SW 1271 (cell line): ENCODE measurements around the gene CEP131.
A peak's percentile ranks its signal among the peaks of the same experiment; 100 is the strongest.
"Not testable (repeated sequence)": the region's sequence is repeated elsewhere in the genome, so short reads cannot be mapped to it uniquely, and the experiment has no call there.

Experiments used
- DNase-seq, 2 experiments: peaks; one replicate each; lab custom pipeline; 2025; lab: John Stamatoyannopoulos, UW

Gene CEP131

DNA sequence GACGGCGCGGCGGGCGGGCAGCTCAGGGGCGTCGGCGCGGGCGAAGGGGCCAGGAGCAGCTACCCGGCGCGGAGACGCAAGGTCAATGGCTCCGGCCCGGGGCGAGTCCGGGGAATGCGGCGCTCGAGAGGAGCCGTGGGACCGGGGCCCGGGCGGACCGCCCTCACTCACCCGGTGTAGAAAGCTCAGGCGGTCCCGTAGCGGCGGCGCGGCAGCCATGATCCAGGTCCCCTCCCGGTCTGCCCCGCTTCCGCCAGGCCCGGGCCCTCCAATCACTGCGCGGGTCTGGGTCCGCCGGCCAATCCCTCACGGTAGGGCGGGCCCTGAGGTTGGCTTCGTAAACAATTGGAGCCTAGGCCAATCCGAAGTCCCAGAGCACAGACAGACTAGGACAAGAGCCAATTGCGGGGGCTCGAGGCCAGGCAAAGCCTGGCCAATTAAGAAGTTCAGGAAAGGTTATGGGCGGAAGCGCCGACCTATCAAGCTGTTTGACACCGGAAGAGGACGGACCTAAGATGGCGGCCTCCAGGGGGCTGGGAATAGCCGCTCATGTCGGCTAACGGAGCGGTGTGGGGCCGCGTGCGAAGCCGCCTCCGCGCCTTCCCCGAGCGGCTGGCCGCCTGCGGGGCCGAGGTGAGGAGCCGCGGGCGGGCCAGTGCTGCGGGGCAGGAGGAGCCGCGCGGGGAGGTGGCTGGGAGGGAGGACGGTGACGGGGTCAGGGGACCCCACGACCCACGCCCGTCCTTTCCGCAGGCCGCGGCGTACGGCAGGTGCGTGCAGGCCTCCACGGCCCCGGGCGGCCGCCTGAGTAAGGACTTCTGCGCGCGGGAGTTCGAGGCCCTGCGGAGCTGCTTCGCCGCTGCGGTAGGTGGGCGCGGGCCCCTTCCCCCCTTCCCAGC is 16.3 kb upstream of the CEP131 start, which contains the start of the genes NDUFAF8 and TEPSIN:
TSS of gene NDUFAF8 (plus strand) at position 504 of the 899 bp plus-strand sequence. CDS start at position 550, 46 bp downstream.
TSS of gene TEPSIN (minus strand) at position 241 of the 899 bp plus-strand sequence. CDS start at position 219, 22 bp downstream.
- DNase-seq, result peak; percentile 99

DNA sequence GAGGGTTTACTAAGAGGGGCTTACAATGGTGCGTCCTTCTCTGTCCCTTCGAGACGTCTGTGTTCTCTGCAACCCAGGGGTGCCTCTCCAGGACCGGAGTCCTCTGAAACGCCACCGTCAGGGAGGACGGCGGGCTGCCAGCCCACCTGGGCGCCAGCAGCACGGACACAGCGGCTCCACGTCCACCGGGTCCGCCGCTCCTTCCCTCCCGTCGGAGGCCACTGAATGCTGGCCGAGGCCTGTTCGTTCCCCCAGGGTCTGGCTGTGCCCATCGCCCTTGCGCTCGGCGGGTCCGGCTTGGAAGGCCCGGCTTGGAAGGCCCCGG is 15.7 kb upstream of the CEP131 start:
- no peak for DNase-seq

GRCh38 chr17:81237591-81238489 is 15.1 kb upstream of the CEP131 start:
- DNase-seq, result no peak

DNA sequence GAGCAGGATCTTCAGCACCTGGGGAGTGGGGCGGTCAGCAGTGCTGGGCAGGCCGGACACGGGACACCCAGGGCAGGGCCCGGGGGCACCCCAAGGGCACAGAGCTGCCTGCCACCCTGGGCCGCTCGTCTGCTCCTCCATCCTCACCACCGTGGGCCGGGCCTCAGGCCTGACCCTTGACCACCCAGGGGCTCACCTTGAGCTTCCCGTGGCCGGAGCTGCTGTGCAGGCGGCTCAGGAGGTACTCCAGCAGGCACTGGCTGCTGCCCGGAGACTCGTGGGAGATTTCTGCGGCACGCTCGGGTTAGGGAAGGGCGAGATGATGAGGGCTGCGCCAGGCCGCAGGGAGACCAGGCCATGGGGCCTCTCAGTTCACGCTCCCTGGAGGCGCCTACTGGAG is 14.0 kb upstream of the CEP131 start:
- no peak for DNase-seq

- DNase-seq, result no peak
Observed at GRCh38 chr17:81235822-81236740, 13.3 kb upstream of the CEP131 start.

DNA sequence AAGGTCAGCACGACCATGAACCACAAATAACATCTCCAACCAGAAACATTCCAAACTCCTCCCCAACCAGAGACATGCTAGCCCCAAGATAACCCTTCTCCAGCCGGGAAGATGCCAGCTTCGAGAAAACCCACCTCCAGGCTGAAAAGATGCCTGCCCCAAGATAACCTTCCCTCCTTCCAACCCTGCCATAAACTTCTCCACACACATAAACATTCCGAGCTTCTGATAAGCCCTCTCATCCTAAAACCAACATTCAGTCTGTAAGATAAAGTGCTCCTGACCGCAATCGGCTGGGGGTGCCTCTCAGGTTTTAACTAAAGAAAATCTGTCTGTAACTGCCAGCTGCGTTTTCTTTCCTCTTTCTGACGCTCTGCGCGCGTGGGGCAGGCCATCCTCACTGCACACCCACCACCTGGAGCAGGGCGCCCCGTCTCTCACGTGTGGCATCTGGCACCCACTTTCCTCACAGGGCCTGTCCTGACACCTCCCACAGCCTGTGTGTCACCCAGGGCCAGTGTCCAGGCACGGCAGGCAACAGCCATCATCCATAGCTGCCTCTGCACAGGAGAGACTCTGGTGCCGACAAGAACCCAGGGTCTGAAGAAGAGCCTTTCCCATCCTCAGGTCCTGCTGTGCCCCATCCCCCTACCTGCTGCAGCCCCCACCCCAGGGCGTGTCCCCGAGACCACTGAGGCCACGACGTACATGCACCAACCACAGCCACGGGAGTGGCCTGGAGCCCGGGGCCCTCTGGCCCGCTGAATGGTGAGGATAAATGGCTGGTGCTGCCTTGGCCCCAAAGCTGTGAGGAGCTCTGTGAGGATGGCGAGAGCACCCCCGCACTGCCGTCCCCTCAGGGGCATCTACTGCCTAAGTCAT is 12.4 kb upstream of the CEP131 start:
- no peak for DNase-seq

DNA sequence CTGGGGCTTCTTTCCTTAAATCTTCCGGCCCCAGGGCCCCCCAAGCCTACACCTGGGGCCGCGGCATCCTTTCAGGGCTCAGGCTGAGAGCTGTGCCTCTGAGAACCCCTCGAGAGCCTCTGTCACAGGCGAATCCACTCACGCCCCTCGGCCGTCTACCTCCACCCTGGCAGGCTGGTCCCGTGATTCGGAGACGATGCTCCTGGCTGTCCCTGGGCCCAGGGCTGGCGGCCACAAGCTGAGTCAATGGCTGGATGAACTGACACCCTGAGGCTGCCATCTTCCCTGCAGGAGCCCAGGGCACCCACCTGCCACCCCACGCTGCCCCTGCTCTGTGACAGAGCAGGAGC is 11.7 kb upstream of the CEP131 start:
- no peak for DNase-seq

DNA sequence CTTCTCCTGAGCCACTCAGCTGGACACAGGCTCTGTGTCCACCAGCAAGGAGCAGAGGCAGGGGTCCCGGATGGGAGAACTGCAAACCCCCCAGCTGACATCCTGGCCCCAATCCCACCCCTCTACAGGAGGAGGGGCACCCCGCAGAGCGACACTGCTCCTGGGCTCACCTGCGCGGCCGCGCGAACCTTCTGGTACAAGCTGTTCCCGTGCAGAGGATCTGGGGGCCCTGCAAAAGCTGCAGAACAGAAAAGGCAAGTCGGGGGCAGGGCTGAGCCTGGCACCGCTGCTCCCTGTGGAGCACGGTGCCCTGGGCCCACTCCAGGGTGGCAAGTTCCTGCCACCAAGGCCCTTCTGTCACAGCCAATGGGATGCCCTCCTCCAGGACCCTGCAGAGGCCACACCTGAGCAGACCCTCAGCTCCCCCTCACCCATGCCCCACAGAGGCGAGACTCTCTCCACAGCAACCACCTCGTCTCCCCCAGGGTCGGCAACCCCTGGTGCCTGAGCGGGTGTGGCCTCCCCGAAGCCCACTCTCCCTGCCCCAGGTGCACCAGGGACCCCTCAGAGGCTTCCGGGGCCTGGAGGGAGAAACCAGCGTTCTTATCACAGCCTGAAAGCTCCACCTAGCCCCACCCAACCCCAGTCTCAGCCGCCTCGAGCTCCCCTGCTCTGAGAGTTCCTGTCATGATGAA is 11.2 kb upstream of the CEP131 start:
- no peak for DNase-seq

DNA sequence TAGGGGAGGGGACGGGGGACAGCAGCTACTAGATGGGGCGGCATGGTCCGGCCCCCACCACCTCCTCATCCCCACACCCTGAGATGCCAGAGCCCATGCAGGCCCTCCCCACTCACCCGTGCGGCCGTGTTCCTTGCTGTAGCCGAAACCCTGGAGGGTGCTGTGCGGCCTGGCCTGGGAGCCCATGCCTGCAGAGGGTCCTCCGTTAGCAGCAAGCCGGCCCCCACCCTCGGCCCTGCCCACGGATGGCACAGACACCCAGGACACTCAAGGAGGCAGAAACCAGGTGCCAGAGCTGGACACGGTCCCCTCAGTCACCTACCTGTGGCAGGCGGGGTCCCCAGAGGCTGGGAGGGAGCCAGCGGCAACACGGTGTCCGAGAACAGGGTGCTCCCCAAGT is 10.6 kb upstream of the CEP131 start:
- no peak for DNase-seq

GRCh38 chr17:81232616-81233241 is 10.0 kb upstream of the CEP131 start:
- DNase-seq, result no peak

- DNase-seq, result no peak
Observed at GRCh38 chr17:81231766-81232581, 9.2 kb upstream of the CEP131 start.

DNA sequence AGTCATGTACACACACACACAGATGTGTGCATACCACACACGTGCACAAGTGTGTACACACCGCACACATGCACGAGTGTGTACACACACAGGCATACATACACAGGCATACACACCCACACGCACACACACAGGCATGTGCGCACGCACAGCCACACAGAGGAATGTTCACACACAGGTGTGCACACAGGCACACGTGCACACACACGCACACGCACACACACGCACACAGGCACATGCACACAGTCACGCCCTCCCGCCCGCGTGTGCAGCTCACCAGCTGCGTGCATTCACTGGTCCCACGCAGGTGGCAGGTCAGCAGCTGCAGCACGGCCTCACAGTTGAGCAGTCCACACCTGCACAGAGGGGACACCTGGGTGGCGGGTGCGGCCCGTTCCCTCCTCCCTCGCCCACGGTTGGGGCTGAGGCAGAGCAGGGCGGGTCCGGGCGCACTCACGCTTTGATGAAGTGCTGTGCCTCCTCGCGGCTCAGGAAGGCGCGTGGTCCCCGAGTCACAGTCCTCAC is 8.4 kb upstream of the CEP131 start:
- DNase-seq, result no peak

DNA sequence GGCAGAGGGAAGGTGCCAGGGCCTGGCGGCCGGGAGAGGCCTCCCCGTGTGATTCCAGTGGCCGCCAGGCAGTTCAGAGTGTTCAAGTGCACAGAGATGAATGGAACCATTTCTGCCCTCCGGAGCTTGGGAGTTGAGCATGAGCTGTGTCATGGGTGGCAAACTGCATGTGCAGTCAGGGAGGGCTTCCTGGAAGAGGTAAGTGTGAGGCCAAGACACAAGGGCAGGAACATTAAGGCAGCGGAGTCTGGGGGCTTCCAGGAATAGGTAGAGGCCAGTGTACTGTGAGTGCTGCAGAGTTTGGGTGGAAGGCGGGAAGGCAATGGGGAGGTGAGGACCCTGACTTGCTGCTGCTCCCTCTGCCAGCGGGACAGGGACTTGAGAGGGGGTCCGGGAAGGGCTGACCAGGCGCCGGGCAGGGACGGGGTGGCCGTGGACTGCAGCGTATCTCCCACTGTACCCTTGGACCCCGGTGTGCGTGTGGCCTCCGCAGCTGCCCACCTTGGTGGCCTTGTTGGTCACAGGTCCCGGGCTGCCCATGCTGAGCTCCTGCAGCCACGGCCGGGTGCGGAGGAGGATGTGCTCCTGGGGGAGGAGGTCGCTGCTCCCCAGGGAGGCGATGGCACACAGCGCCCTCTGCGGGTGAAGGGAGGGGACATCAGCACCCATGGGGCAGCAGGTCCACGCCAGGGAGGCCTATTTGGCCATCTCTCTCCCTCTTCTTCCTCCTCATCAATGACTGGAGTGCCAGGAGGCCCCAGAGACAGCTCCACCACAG is 7.5 kb upstream of the CEP131 start:
- no peak for DNase-seq

- no peak for DNase-seq
Observed at GRCh38 chr17:81229666-81229920, 6.8 kb upstream of the CEP131 start.

- DNase-seq, result no peak
Observed at GRCh38 chr17:81228834-81229665, 6.3 kb upstream of the CEP131 start.

GRCh38 chr17:81228420-81228819 is 5.7 kb upstream of the CEP131 start:
- no peak for DNase-seq

DNA sequence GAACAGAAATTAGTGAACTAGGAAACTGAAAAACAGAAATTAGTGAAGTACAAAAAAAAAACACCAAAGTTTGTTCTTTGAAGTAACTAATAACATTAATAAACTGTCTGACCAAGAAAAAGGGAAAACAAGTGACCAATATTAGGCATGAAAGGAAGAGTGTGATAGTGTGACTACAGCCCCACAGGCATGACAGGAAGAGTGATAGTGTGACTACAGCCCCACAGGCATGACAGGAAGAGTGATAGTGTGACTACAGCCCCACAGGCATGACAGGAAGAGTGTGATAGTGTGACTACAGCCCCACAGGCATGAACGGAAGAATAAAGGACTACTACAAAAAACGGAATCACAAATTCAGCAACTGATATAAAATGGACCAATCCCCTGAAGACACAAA is 4.9 kb upstream of the CEP131 start:
- DNase-seq, result not testable (repeated sequence)
